Smooth muscle cell (in vitro differentiated cells): ENCODE results near the gene PTPN4. TPM values are rescaled to one million over a fixed set of nuclear protein-coding genes. Genes with fewer than 3 reads are reported as not detected.

Experiments used
- DNase-seq: peaks from one replicate; lab custom pipeline; 2025; ENCODE audit not compliant: unreplicated experiment; lab: John Stamatoyannopoulos, UW
- H2AFZ ChIP-seq: fragments of 200-600 bp; sonication (generic); 2 replicates; pipeline ENCODE4 v1.6.0; 2016; ENCODE audit warnings: antibody characterized with exemption, low read depth, mild to moderate bottlenecking
- H3F3A ChIP-seq: fragments of 200-600 bp; sonication (generic); 2 replicates; pipeline ENCODE4 v1.6.0; 2017; ENCODE audit warnings: antibody characterized with exemption, low read depth
- H3K27ac ChIP-seq: fragments of 200-600 bp; sonication (generic); 2 replicates; pipeline ENCODE4 v1.5.1; 2016; ENCODE audit warnings: low read depth, mild to moderate bottlenecking
- H3K27me3 ChIP-seq: fragments of 200-600 bp; sonication (generic); 2 replicates; pipeline ENCODE4 v1.6.1; 2016; ENCODE audit warnings: low read depth, mild to moderate bottlenecking
- H3K36me3 ChIP-seq: fragments of 200-600 bp; sonication (generic); 2 replicates; pipeline ENCODE4 v1.5.1; 2016; ENCODE audit warnings: low read depth
- H3K4me1 ChIP-seq: fragments of 200-600 bp; sonication (generic); 2 replicates; pipeline ENCODE4 v1.5.1; 2016; ENCODE audit warnings: low read depth
- H3K4me2 ChIP-seq: fragments of 200-600 bp; sonication (generic); 2 replicates; pipeline ENCODE4 v1.6.0; 2016; ENCODE audit warnings: mild to moderate bottlenecking
- H3K4me3 ChIP-seq: fragments of 200-600 bp; sonication (generic); 2 replicates; pipeline ENCODE4 v1.5.1; 2016; ENCODE audit warnings: mild to moderate bottlenecking
- H3K79me2 ChIP-seq: fragments of 200-600 bp; sonication (generic); 2 replicates; pipeline ENCODE4 v1.6.0; 2016; ENCODE audit warnings: low read depth, mild to moderate bottlenecking
- H3K9ac ChIP-seq: fragments of 200-600 bp; sonication (generic); 2 replicates; pipeline ENCODE4 v1.6.0; 2016; ENCODE audit warnings: low read depth
- H3K9me3 ChIP-seq: fragments of 200-600 bp; sonication (generic); replicated peaks from 2 replicates; pipeline ENCODE4 v1.5.1; 2016; ENCODE audit warnings: low read depth
- H4K20me1 ChIP-seq: fragments of 200-600 bp; sonication (generic); 2 replicates; pipeline ENCODE4 v1.6.0; 2016; ENCODE audit warnings: low read depth
- WGBS: methylation state at CpG from one replicate; pipeline ENCODE4 v1.1.7; 2016; ENCODE audit warnings: low lambda C conversion rate; 5-methylcytosine and 5-hydroxymethylcytosine counted together
- polyA plus RNA-seq: library from polyadenylated mRNA; unstranded; fragments of >200 nt; fragmentation: Nextera tagmentation; extraction: Ambion mirVana; gene quantifications from 2 replicates; pipeline ENCODE4 v1.2.1, GENCODE V29; 2016
- total RNA-seq: library from RNA; depleted of rRNA; stranded (reverse); fragments of >200 nt; gene quantifications from 2 replicates; pipeline ENCODE4 v1.2.3, GENCODE V29; 2014
- TF ChIP-seq, protein P1 (sequence below): fragments of 200-600 bp; sonication (generic); IDR thresholded peaks from 2 replicates; pipeline ENCODE4 v1.5.1; 2017; ENCODE audit warnings: borderline replicate concordance, mild to moderate bottlenecking, antibody characterized with exemption; ENCODE audit not compliant: insufficient read depth, poor library complexity, severe bottlenecking

PTPN4 gene
- total and polyA plus RNA-seq, 2 experiments from 2014 or later = 9.7 to 26.2 TPM

DNA sequence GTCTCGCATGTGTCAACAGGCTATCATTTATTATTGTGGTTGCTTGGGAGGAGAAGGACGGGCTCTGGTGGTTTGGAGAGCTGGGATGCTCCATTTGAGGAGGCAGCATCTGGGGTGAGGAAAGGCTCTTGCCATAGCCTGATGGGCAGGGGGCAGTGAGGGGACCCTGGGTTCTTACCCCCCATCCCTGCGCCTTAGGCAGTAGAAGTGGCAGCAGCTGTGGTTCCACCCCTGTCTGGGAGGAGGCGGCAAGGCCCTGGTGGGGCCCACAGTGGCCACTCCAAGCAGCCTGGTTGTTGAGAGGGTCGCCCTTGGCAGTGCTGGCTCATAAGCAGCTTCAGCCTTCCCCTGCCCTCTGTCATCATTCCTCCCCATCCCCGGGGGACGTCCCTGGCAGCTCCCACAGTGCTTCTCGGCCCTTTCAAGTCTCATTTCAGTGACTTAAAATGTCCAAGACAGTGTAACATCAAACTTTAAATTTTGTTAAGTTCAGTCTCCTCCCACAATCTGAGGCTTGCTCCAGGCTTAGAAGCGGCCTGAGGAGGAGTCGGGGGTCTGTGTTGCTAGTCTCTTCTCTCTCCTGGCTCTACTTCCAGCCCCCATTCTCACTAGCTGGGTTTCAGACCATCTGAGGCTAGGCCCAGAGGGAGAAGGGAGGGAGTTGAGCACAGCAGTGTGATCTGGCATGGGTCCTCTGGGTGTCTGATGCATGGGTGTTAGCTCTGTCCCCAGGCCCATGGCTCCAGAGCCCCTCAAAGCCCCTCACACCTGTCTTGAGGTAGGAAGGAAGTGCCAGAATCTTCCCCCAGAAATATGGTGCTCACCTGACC is 34.9 kb upstream of the PTPN4 start:
- H3K27me3 ChIP-seq = no peaks in the 10 kb centered on the region
- H3K36me3 ChIP-seq = no peaks in the 10 kb centered on the region
- WGBS = 86% methylated on average over 9 of the region's 10 CpGs
- no peak overlapping the region for H3K27ac ChIP-seq
- H3K9me3 ChIP-seq = no peaks in the 10 kb centered on the region
- DNase-seq = no peak
- no peaks in the 10 kb centered on the region for H3F3A ChIP-seq
- H3K79me2 ChIP-seq = no peaks in the 10 kb centered on the region
- no peak overlapping the region for H3K9ac ChIP-seq
- TF ChIP-seq, protein P1, sequence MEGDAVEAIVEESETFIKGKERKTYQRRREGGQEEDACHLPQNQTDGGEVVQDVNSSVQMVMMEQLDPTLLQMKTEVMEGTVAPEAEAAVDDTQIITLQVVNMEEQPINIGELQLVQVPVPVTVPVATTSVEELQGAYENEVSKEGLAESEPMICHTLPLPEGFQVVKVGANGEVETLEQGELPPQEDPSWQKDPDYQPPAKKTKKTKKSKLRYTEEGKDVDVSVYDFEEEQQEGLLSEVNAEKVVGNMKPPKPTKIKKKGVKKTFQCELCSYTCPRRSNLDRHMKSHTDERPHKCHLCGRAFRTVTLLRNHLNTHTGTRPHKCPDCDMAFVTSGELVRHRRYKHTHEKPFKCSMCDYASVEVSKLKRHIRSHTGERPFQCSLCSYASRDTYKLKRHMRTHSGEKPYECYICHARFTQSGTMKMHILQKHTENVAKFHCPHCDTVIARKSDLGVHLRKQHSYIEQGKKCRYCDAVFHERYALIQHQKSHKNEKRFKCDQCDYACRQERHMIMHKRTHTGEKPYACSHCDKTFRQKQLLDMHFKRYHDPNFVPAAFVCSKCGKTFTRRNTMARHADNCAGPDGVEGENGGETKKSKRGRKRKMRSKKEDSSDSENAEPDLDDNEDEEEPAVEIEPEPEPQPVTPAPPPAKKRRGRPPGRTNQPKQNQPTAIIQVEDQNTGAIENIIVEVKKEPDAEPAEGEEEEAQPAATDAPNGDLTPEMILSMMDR = no peak
- H4K20me1 ChIP-seq = no peaks in the 10 kb centered on the region
- H2AFZ ChIP-seq = no peak overlapping the region
- no peak overlapping the region for H3K4me3 ChIP-seq
- H3K4me2 ChIP-seq = no peak overlapping the region
- H3K4me1 ChIP-seq = no peaks in the 10 kb centered on the region

DNA sequence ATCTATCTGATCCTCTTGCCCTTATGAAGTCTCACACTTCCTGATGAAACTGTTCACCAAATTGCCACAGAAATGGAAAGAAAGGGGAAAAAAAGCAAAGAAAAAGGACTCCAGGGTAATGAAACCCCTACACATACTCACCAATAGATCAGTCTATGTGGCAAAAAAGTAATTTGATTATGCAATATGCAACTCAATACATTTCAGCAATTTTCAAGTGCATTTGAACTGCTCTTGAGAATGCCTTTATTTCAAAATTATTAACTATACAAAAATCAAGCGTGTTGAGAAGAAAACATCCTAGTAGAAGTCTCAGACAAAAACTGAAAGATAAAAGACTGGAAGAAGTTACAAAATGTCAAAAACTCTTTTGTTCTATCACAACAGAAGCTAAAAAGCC is 32.2 kb upstream of the PTPN4 start:
- H4K20me1 ChIP-seq = no peaks in the 10 kb centered on the region
- H2AFZ ChIP-seq = no peak overlapping the region
- no peak overlapping the region for H3K4me3 ChIP-seq
- TF ChIP-seq, protein P1 = no peak
- H3K36me3 ChIP-seq = no peaks in the 10 kb centered on the region
- no peaks in the 10 kb centered on the region for H3K27me3 ChIP-seq
- no peaks in the 10 kb centered on the region for H3K79me2 ChIP-seq
- no peak overlapping the region for H3K4me2 ChIP-seq
- no peak overlapping the region for H3K27ac ChIP-seq
- DNase-seq = no peak
- no peaks in the 10 kb centered on the region for H3F3A ChIP-seq
- H3K9ac ChIP-seq = no peak overlapping the region
- WGBS = 88% methylated on average over 1 of the region's 1 CpG
- H3K4me1 ChIP-seq = no peaks in the 10 kb centered on the region
- H3K9me3 ChIP-seq = no peaks in the 10 kb centered on the region

DNA sequence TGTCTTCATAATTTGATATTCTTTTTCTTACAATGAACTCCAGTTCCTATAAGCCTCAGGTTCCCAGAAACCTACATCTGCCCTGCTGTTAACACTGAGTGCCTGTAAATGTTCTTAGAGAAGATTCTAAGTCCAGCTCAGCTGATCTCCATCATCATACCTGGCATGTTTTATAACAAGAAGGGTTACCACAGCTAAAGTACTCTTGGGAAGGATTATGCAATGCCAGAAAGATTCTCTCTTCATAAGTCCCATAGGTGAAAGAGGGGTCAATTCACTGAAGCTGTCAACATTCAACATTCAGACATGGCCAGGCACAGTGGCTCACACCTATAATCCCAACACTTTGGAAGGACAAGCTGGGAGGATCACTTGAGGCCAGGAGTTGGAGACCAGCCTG is 31.3 kb upstream of the PTPN4 start:
- Histone ChIP-seq H2AFZ (no peak overlapping the region), H3K4me2 (no peak overlapping the region), H3K4me1 (no peaks in the 10 kb centered on the region), H3K9me3 (no peaks in the 10 kb centered on the region), H3K79me2 (no peaks in the 10 kb centered on the region), H3K27me3 (no peaks in the 10 kb centered on the region), H3K9ac (no peak overlapping the region), H3K36me3 (no peaks in the 10 kb centered on the region), H4K20me1 (no peaks in the 10 kb centered on the region), H3K27ac (no peak overlapping the region), H3K4me3 (no peak overlapping the region), H3F3A (no peaks in the 10 kb centered on the region)
- no peak for DNase-seq
- TF ChIP-seq, protein P1 = no peak

DNA sequence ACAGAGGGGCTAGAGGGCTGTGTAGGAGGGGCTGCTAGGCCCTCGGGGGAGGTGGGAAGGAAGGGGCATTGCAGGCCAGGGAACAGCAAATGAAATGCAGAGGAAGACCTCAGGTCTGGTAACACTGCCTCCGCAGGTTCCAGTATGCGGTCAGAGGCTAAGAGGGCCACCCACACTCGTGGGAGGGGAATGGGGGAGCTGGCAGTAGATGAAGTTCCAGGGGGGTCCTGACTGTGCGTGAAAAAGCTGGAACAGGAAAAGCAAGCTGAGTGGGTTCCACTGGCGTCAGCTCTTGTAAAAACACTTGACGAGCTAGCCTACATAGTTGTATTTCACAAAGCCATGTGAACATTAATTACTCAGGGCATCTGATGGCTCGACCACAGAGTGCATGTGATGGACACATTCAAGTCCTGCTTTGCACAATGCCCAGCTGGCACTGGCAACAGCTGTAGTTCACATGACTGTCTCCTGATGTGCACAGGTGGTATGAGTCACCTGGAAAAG is 29.0 kb upstream of the PTPN4 start:
- H3F3A ChIP-seq = no peaks in the 10 kb centered on the region
- H3K79me2 ChIP-seq = no peaks in the 10 kb centered on the region
- H3K36me3 ChIP-seq = no peaks in the 10 kb centered on the region
- H2AFZ ChIP-seq = no peak overlapping the region
- no peaks in the 10 kb centered on the region for H4K20me1 ChIP-seq
- no peak for DNase-seq
- WGBS = 77% methylated on average over 8 of the region's 8 CpGs
- H3K4me3 ChIP-seq = no peak overlapping the region
- no peaks in the 10 kb centered on the region for H3K27me3 ChIP-seq
- no peaks in the 10 kb centered on the region for H3K9me3 ChIP-seq
- no peak overlapping the region for H3K4me2 ChIP-seq
- H3K27ac ChIP-seq = no peak overlapping the region
- H3K4me1 ChIP-seq = no peaks in the 10 kb centered on the region
- H3K9ac ChIP-seq = no peak overlapping the region
- TF ChIP-seq, protein P1 = no peak
